Endodermal cell (in vitro differentiated cells): Measurements from ENCODE around the gene DRD2. TPM values are rescaled to one million over a fixed set of nuclear protein-coding genes. Genes with fewer than 3 reads are reported as not detected.

Experiments used
- DNase-seq: peaks from one replicate; pipeline ENCODE4 v3.0.0-alpha.2; 2017
- H3K27ac ChIP-seq: 2 replicates; pipeline ENCODE4 v1.5.1; 2013; ENCODE audit warnings: mild to moderate bottlenecking, low read depth, low read length, moderate library complexity
- H3K27me3 ChIP-seq: 2 replicates; pipeline ENCODE4 v1.6.1; 2013; ENCODE audit warnings: mild to moderate bottlenecking, low read length, moderate library complexity; ENCODE audit not compliant: insufficient read depth, control insufficient read depth, poor library complexity, severe bottlenecking
- H3K36me3 ChIP-seq: 2 replicates; pipeline ENCODE4 v1.7.0; 2013; ENCODE audit warnings: mild to moderate bottlenecking, low read length, moderate library complexity; ENCODE audit not compliant: control insufficient read depth, insufficient read depth
- H3K4me1 ChIP-seq: one replicate; pipeline ENCODE4 v1.7.0; 2013; ENCODE audit warnings: low read length; ENCODE audit not compliant: control insufficient read depth, insufficient read depth
- H3K4me3 ChIP-seq: 2 replicates; pipeline ENCODE4 v1.5.1; 2013; ENCODE audit warnings: mild to moderate bottlenecking, low read length, moderate library complexity
- H3K9ac ChIP-seq: 2 replicates; pipeline ENCODE4 v1.6.1; 2013; ENCODE audit warnings: mild to moderate bottlenecking, low read length, moderate library complexity; ENCODE audit not compliant: poor library complexity, severe bottlenecking; ENCODE audit errors: extremely low read depth
- H3K9me3 ChIP-seq: 2 replicates; pipeline ENCODE4 v1.6.1; 2013; ENCODE audit warnings: mild to moderate bottlenecking, low read length, moderate library complexity; ENCODE audit not compliant: control insufficient read depth
- H3K27ac Mint-ChIP-seq: 2 replicates; pipeline ENCODE4 v1.8.0; 2020; ENCODE audit warnings: mixed read lengths
- H3K27me3 Mint-ChIP-seq: 2 replicates; pipeline ENCODE4 v1.8.0; 2021; ENCODE audit warnings: mild to moderate bottlenecking, mixed read lengths; ENCODE audit not compliant: insufficient read depth
- H3K36me3 Mint-ChIP-seq: 2 replicates; pipeline ENCODE4 v1.8.0; 2020; ENCODE audit warnings: low read depth, mixed read lengths
- H3K4me1 Mint-ChIP-seq: 2 replicates; pipeline ENCODE4 v1.8.0; 2020; ENCODE audit warnings: mixed read lengths
- H3K4me3 Mint-ChIP-seq: 2 replicates; pipeline ENCODE4 v1.8.0; 2020; ENCODE audit warnings: mild to moderate bottlenecking, moderate library complexity, mixed read lengths
- H3K9me3 Mint-ChIP-seq: 2 replicates; pipeline ENCODE4 v1.8.0; 2020; ENCODE audit warnings: mild to moderate bottlenecking, mixed read lengths
- CTCF ChIP-seq: fragments of 200-600 bp; sonication (generic); conservative IDR thresholded peaks from 2 replicates; pipeline ENCODE4 v1.5.0; 2021; ENCODE audit warnings: antibody characterized with exemption, mild to moderate bottlenecking
- WGBS, 2 experiments: methylation state at CpG; one replicate each; pipeline versions ENCODE4 v1.1.5 to v1.1.7; 2013; ENCODE audit warnings: missing lambda C conversion rate in 2 of 2, mixed read lengths in 1 of 2; ENCODE audit not compliant: insufficient coverage in 1 of 2, insufficient read length in 1 of 2; 5-methylcytosine and 5-hydroxymethylcytosine counted together
- total RNA-seq, 2 donors: library from RNA; stranded (reverse); fragmentation: NEBNext Ultra II Directional in 1 of 2; extraction: Animal tissue kit (Norgen Biotek cat#: 25700) in 1 of 2; gene quantifications; 2 replicates in 1 of 2; 3 replicates in 1 of 2; pipeline ENCODE4 v1.2.1, GENCODE V29; 2021

The DRD2 gene
- total RNA-seq, 2 donors from 2014 or later = 0.35 to 2.1 TPM

GRCh38 chr11:113382121-113382520 is 93.1 kb downstream of the DRD2 start:
- Histone ChIP-seq H3K36me3 (no peaks in the 10 kb centered on the region), H3K9ac (no peak overlapping the region), H3K4me3 (no peak overlapping the region), H3K27me3 (peaks cover 19% of the 10 kb centered on the region), H3K9me3 (no peaks in the 10 kb centered on the region), H3K27ac (no peak overlapping the region), H3K4me1 (peaks cover 7% of the 10 kb centered on the region)
- Mint-ChIP-seq H3K9me3 (peaks cover 6% of the 10 kb centered on the region), H3K36me3 (no peaks in the 10 kb centered on the region), H3K27ac (no peak overlapping the region), H3K4me1 (peaks cover 30% of the 10 kb centered on the region), H3K27me3 (peaks cover 46% of the 10 kb centered on the region), H3K4me3 (no peak overlapping the region)
- DNase-seq = no peak
- TF ChIP-seq CTCF = no peak

- Histone ChIP-seq H3K4me1 (peaks cover 16% of the 10 kb centered on the region), H3K27ac (no peak overlapping the region), H3K36me3 (no peaks in the 10 kb centered on the region), H3K27me3 (peaks cover 9% of the 10 kb centered on the region), H3K9me3 (no peaks in the 10 kb centered on the region), H3K9ac (no peak overlapping the region), H3K4me3 (no peak overlapping the region)
- Mint-ChIP-seq H3K36me3 (no peaks in the 10 kb centered on the region), H3K27me3 (peaks cover 32% of the 10 kb centered on the region), H3K4me1 (peaks cover 51% of the 10 kb centered on the region), H3K4me3 (no peak overlapping the region), H3K27ac (no peak overlapping the region), H3K9me3 (peaks cover 6% of the 10 kb centered on the region)
- no peak for DNase-seq
- TF ChIP-seq CTCF = no peak
- WGBS, 2 experiments = 71% methylated on average over 1 of the region's 1 CpG
These were observed 96.5 kb downstream of the DRD2 start for GRCh38 chr11:113378692-113379091.

DNA sequence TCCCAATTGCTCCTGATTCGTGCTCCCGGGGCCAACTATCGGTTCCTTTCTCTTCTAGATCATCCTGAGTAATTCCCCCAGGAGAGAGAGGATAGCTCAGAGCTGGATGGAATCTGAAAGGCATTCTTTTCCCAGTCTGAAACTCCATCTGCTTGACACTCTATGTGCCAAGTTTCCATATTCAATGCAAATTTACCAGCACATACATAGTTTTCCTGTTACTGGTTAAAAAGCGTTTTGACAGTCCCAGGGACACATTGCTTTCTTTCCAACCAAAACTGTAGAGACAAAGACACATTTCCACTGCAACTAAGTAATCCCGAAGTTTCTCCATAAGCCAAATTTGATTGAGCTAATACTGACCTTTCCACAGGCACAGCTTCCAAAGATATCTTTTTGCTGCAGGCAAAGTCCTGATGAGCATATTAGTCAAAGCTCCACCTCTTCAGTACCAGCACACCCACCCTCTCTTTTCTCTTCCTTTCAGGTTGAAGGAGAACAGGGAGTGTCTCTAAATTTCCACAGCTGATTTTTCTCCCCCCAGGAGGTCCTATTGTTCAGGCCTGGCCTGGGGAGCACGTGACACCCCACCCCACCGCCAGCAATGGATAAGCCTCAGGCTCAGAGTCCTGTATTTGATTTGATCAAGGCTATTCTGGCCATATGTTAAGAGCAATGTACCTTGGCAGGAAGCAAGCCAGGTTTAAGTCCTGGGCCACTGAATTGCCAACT is 97.4 kb downstream of the DRD2 start:
- TF ChIP-seq CTCF = no peak
- H3K27ac Mint-ChIP-seq = no peak overlapping the region

More for the DNA sequence above, 97.4 kb downstream of the DRD2 start:
- Mint-ChIP-seq H3K4me1 (peaks cover 55% of the 10 kb centered on the region), H3K36me3 (no peaks in the 10 kb centered on the region), H3K9me3 (peaks cover 6% of the 10 kb centered on the region), H3K27me3 (peaks cover 34% of the 10 kb centered on the region), H3K4me3 (peak overlapping the region; percentile 8)
- peaks cover 15% of the 10 kb centered on the region for H3K27me3 ChIP-seq
- peaks cover 22% of the 10 kb centered on the region for H3K4me1 ChIP-seq
- no peak overlapping the region for H3K9ac ChIP-seq
- 71 to 85% methylated on average over 5 to 7 of the region's 7 CpGs for WGBS, 2 experiments
- no peaks in the 10 kb centered on the region for H3K9me3 ChIP-seq
- no peaks in the 10 kb centered on the region for H3K36me3 ChIP-seq
- no peak overlapping the region for H3K27ac ChIP-seq
- H3K4me3 ChIP-seq = peak overlapping the region; percentile 31
- DNase-seq = peak; percentile 66
